B cell (primary cell): Measurements from ENCODE around the gene DIRAS1. TPM values are rescaled to one million over a fixed set of nuclear protein-coding genes. Genes with fewer than 3 reads are reported as not detected.

ENCODE experiments used
- ATAC-seq: fragments of 200-7000 bp; cut with Tn5 transposase; one replicate; pipeline ENCODE4 v1.10.0; 2021; ENCODE audit warnings: low read depth, mild to moderate bottlenecking, moderate number of reproducible peaks, moderate library complexity
- CTCF ChIA-PET: fragments of 350-600 bp; sonication (Branson Sonifier 250); formaldehyde crosslinking; loops from one replicate; lab custom pipeline; 2021; ENCODE audit warnings: antibody characterized with exemption, inconsistent platforms; lab: Charles Lee
- POLR2A ChIA-PET: fragments of 350-600 bp; sonication (Branson Sonifier 250); formaldehyde crosslinking; loops from one replicate; lab custom pipeline; 2021; ENCODE audit warnings: antibody characterized with exemption; lab: Charles Lee
- DNase-seq: peaks from one replicate; pipeline ENCODE4 v3.0.0; 2013
- H2AFZ ChIP-seq: 2 replicates; pipeline ENCODE4 v1.6.1; 2012; ENCODE audit warnings: mild to moderate bottlenecking, low read depth, low read length; ENCODE audit not compliant: insufficient read depth, poor library complexity, severe bottlenecking
- H3K27ac ChIP-seq, 2 donors: 1 replicate in 1 of 2; 2 replicates in 1 of 2; pipeline ENCODE4 v1.5.1; 2012 to 2013; ENCODE audit warnings: low read length in 2 of 2, mild to moderate bottlenecking in 2 of 2, moderate library complexity in 1 of 2
- H3K27me3 ChIP-seq, 4 experiments: fragments of 200-600 bp in 1 of 4; sonication (generic) in 1 of 4; replicated peaks in 1 of 4; 1 replicate in 2 of 4; 2 replicates in 2 of 4; pipeline versions ENCODE4 v1.6.1 to v1.7.0; 2013 to 2016; ENCODE audit warnings: low read length in 3 of 4, mild to moderate bottlenecking in 2 of 4, mixed read lengths in 1 of 4, moderate library complexity in 1 of 4; ENCODE audit not compliant: insufficient read depth in 4 of 4, control insufficient read depth in 3 of 4; ENCODE audit errors: control extremely low read depth in 1 of 4
- H3K36me3 ChIP-seq, 2 experiments: replicated peaks in 1 of 2; 1 replicate in 1 of 2; 2 replicates in 1 of 2; pipeline versions ENCODE4 v1.6.1 to v1.7.1; 2013; ENCODE audit warnings: low read length in 1 of 2; ENCODE audit not compliant: insufficient read depth in 2 of 2, control insufficient read depth in 1 of 2; ENCODE audit errors: control extremely low read depth in 1 of 2, extremely low read depth in 1 of 2
- H3K4me1 ChIP-seq, 2 donors: fragments of 200-600 bp in 1 of 2; sonication (generic) in 1 of 2; 1 replicate in 1 of 2; 2 replicates in 1 of 2; pipeline versions ENCODE4 v1.5.1 to v1.6.1; 2013 to 2017; ENCODE audit warnings: low read length in 2 of 2; ENCODE audit not compliant: control insufficient read depth in 2 of 2, insufficient read depth in 2 of 2
- H3K4me2 ChIP-seq: replicated peaks from 2 replicates; pipeline ENCODE3; 2012; ENCODE audit warnings: mild to moderate bottlenecking, low read depth, low read length; ENCODE audit not compliant: poor library complexity, severe bottlenecking
- H3K4me3 ChIP-seq, 5 experiments: fragments of 200-600 bp in 1 of 5; sonication (generic) in 1 of 5; 1 replicate in 3 of 5; 2 replicates in 2 of 5; pipeline versions ENCODE4 v1.5.1 to v1.7.0; 2011 to 2016; ENCODE audit warnings: low read length in 4 of 5, mild to moderate bottlenecking in 4 of 5, low read depth in 2 of 5, control low read depth in 1 of 5, moderate library complexity in 1 of 5; ENCODE audit not compliant: insufficient read depth in 1 of 5; ENCODE audit errors: control extremely low read depth in 1 of 5, extremely low read depth in 1 of 5
- H3K79me2 ChIP-seq: fragments of 200-600 bp; sonication (generic); one replicate; pipeline ENCODE4 v1.6.0; 2016; ENCODE audit warnings: low read length; ENCODE audit not compliant: control insufficient read depth, insufficient read depth
- H3K9ac ChIP-seq: fragments of 200-600 bp; sonication (generic); 2 replicates; pipeline ENCODE4 v1.6.1; 2017; ENCODE audit warnings: mild to moderate bottlenecking, low read length, moderate library complexity
- H3K9me3 ChIP-seq, 3 donors: one replicate each; pipeline versions ENCODE4 v1.6.1 to v1.7.1; 2013; ENCODE audit warnings: low read length in 2 of 3; ENCODE audit not compliant: control insufficient read depth in 2 of 3, insufficient read depth in 1 of 3; ENCODE audit errors: control extremely low read depth in 1 of 3
- H4K20me1 ChIP-seq: 2 replicates; pipeline ENCODE4 v1.6.0; 2012; ENCODE audit warnings: mild to moderate bottlenecking, low read length; ENCODE audit not compliant: insufficient read depth, control insufficient read depth, poor library complexity, severe bottlenecking
- H3K27ac Mint-ChIP-seq: one replicate; pipeline ENCODE4 v1.8.0; 2021; ENCODE audit warnings: mixed read lengths
- H3K27me3 Mint-ChIP-seq: one replicate; pipeline ENCODE4 v1.8.0; 2021; ENCODE audit warnings: mixed read lengths
- H3K4me1 Mint-ChIP-seq: one replicate; pipeline ENCODE4 v1.8.0; 2021; ENCODE audit warnings: mixed read lengths
- H3K4me3 Mint-ChIP-seq: one replicate; pipeline ENCODE4 v1.8.0; 2021; ENCODE audit warnings: mixed read lengths
- H3K9me3 Mint-ChIP-seq: one replicate; pipeline ENCODE4 v1.8.0; 2022; ENCODE audit warnings: mixed read lengths; ENCODE audit not compliant: insufficient read depth
- CTCF ChIP-seq: fragments of 200-600 bp; IDR thresholded peaks from one replicate; pipeline ENCODE4 v1.8.0; 2022; ENCODE audit warnings: antibody characterized with exemption, mild to moderate bottlenecking
- EZH2 ChIP-seq: IDR thresholded peaks from 2 replicates; pipeline ENCODE4 v1.6.1; 2012; ENCODE audit warnings: borderline replicate concordance, low read depth, mild to moderate bottlenecking, moderate library complexity, low read length; ENCODE audit not compliant: insufficient read depth, poor library complexity, severe bottlenecking
- WGBS: methylation state at CpG from one replicate; pipeline ENCODE4 v1.1.5; 2013; ENCODE audit warnings: missing lambda C conversion rate; ENCODE audit not compliant: insufficient coverage; 5-methylcytosine and 5-hydroxymethylcytosine counted together
- intact Hi-C: fragments of 100-400 bp; cut with micrococcal nuclease; formaldehyde crosslinking; loops from one replicate; pipeline ENCODE4 v1.10.0; 2022
- polyA plus RNA-seq: library from polyadenylated mRNA; depleted of rRNA; stranded (reverse); fragments of >200 nt; gene quantifications from 2 replicates; pipeline ENCODE4 v1.2.3, GENCODE V29; 2012
- total RNA-seq, 2 donors: library from RNA; stranded (reverse); fragments of 120-200 nt in 1 of 2; gene quantifications; 1 replicate in 1 of 2; 2 replicates in 1 of 2; pipeline versions ENCODE4 v1.2.3 to v1.2.4, GENCODE V29; 2013 to 2022

The DIRAS1 gene
- total and polyA plus RNA-seq, 2 donors (not counting 1 experiment from before 2014, with no cell fraction given), result 5.2 to 23.7 TPM

GRCh38 chr19:2729943-2730818, 9.0 kb upstream of the DIRAS1 start:
- Histone ChIP-seq H4K20me1 (peaks cover 7% of the 10 kb centered on the region), H3K27ac (no peak overlapping the region), H3K4me3 (no peak overlapping the region), H3K36me3 (peaks cover 0 to 15% of the 10 kb centered on the region in 2 experiments), H2AFZ (no peak overlapping the region), H3K27me3 (no peaks in the 10 kb centered on the region), H3K79me2 (peaks cover 16% of the 10 kb centered on the region), H3K4me2 (no peak overlapping the region), H3K4me1 (peaks cover 14 to 21% of the 10 kb centered on the region in 2 donors), H3K9ac (no peak overlapping the region), H3K9me3 (peaks cover 0 to 6% (median 0%) of the 10 kb centered on the region in 3 donors)
- 96% methylated on average over 26 of the region's 26 CpGs for WGBS
- H3K27me3 Mint-ChIP-seq, result no peaks in the 10 kb centered on the region
- no peak for ATAC-seq
- CTCF ChIA-PET, result interaction anchor here (1.0 to 1.3 kb wide), 2 partner anchors 19 to 82 kb away, joined by 4 to 5 read pairs; no protein-coding TSS in a partner anchor
- H3K4me1 Mint-ChIP-seq, result peaks cover 30% of the 10 kb centered on the region
- intact Hi-C loops, result no loop called here
- no peaks in the 10 kb centered on the region for H3K9me3 Mint-ChIP-seq
- DNase-seq, result peak; percentile 6
- POLR2A ChIA-PET, result interaction anchor here (0.5 kb wide), 1 partner anchor 32 kb away, joined by 3 read pairs; no protein-coding TSS in a partner anchor
- H3K4me3 Mint-ChIP-seq, result no peak overlapping the region
- TF ChIP-seq EZH2, result no peak
- TF ChIP-seq CTCF, result no peak
- no peak overlapping the region for H3K27ac Mint-ChIP-seq
